Measurements from ENCODE around the gene SPARC. TPM values are rescaled to one million over a fixed set of nuclear protein-coding genes. Genes with fewer than 3 reads are reported as not detected.
A peak's percentile ranks its signal among the peaks of the same experiment; 100 is the strongest.

Gene SPARC
- total RNA-seq, 4 donors from 2014 or later = 47.6 to 177 (median 68.6) TPM

- H3K36me3 ChIP-seq = no peaks in the 10 kb centered on the region
- H3K4me3 ChIP-seq = no peak overlapping the region
- TF ChIP-seq POLR2A (IDR thresholded peaks at IDR 0.05) (no peak), CTCF (IDR thresholded peaks at IDR 0.05) (no peak)
- no peaks in the 10 kb centered on the region for H3K4me1 ChIP-seq
- H3K9me3 ChIP-seq = no peaks in the 10 kb centered on the region
- no peaks in the 10 kb centered on the region for H3K27me3 ChIP-seq
- DNase-seq = peak in 1 of 3 donors; percentile 49
- no peak overlapping the region for H3K27ac ChIP-seq
Measured at GRCh38 chr5:151708126-151708525, 21.4 kb upstream of the SPARC start.

- H3K4me1 ChIP-seq = no peaks in the 10 kb centered on the region
- TF ChIP-seq CTCF (IDR thresholded peaks at IDR 0.05) (no peak), POLR2A (IDR thresholded peaks at IDR 0.05) (no peak)
- no peak overlapping the region for H3K4me3 ChIP-seq
- H3K27ac ChIP-seq = no peak overlapping the region
- DNase-seq = no peak
- H3K9me3 ChIP-seq = no peaks in the 10 kb centered on the region
- H3K36me3 ChIP-seq = no peaks in the 10 kb centered on the region
- no peaks in the 10 kb centered on the region for H3K27me3 ChIP-seq
Measured at GRCh38 chr5:151707567-151707966, 20.9 kb upstream of the SPARC start.

- DNase-seq = no peak
- H3K27me3 ChIP-seq = no peaks in the 10 kb centered on the region
- no peaks in the 10 kb centered on the region for H3K36me3 ChIP-seq
- TF ChIP-seq CTCF (IDR thresholded peaks at IDR 0.05) (no peak), POLR2A (IDR thresholded peaks at IDR 0.05) (no peak)
- H3K9me3 ChIP-seq = no peaks in the 10 kb centered on the region
- no peak overlapping the region for H3K4me3 ChIP-seq
- no peak overlapping the region for H3K27ac ChIP-seq
- no peaks in the 10 kb centered on the region for H3K4me1 ChIP-seq
Measured at GRCh38 chr5:151706906-151707305, 20.2 kb upstream of the SPARC start.

GRCh38 chr5:151703780-151704179 is 17.1 kb upstream of the SPARC start:
- H3K27me3 ChIP-seq = no peaks in the 10 kb centered on the region
- TF ChIP-seq POLR2A (IDR thresholded peaks at IDR 0.05) (no peak), CTCF (IDR thresholded peaks at IDR 0.05) (no peak)
- no peaks in the 10 kb centered on the region for H3K36me3 ChIP-seq
- H3K4me1 ChIP-seq = no peaks in the 10 kb centered on the region
- no peak for DNase-seq
- no peak overlapping the region for H3K4me3 ChIP-seq
- no peaks in the 10 kb centered on the region for H3K9me3 ChIP-seq
- H3K27ac ChIP-seq = no peak overlapping the region

GRCh38 chr5:151703227-151703626 is 16.5 kb upstream of the SPARC start:
- H3K27me3 ChIP-seq = no peaks in the 10 kb centered on the region
- TF ChIP-seq POLR2A (IDR thresholded peaks at IDR 0.05) = no peak
- no peak for TF ChIP-seq CTCF (IDR thresholded peaks at IDR 0.05)
- H3K27ac ChIP-seq = no peak overlapping the region
- DNase-seq = no peak
- no peaks in the 10 kb centered on the region for H3K9me3 ChIP-seq
- no peaks in the 10 kb centered on the region for H3K4me1 ChIP-seq
- no peaks in the 10 kb centered on the region for H3K36me3 ChIP-seq
- H3K4me3 ChIP-seq = no peak overlapping the region

GRCh38 chr5:151700820-151701219 is 14.1 kb upstream of the SPARC start:
- Histone ChIP-seq H3K36me3 (no peaks in the 10 kb centered on the region), H3K27me3 (no peaks in the 10 kb centered on the region), H3K27ac (no peak overlapping the region), H3K4me3 (no peak overlapping the region), H3K9me3 (no peaks in the 10 kb centered on the region), H3K4me1 (no peaks in the 10 kb centered on the region)
- no peak for DNase-seq
- no peak for TF ChIP-seq POLR2A (IDR thresholded peaks at IDR 0.05)
- TF ChIP-seq CTCF (IDR thresholded peaks at IDR 0.05) = no peak

All from Peyer's patch (tissue), 4 donors.